NT2/D1 (cell line): ENCODE measurements around the gene FAM83E.
"Not testable (repeated sequence)": the region's sequence is repeated elsewhere in the genome, so short reads cannot be mapped to it uniquely, and the experiment has no call there.

Experiments
- DNase-seq: peaks from one replicate; pipeline ENCODE4 v3.0.0-alpha.2; 2011; ENCODE audit warnings: low read depth, low spot score
- H3K27me3 ChIP-seq: 2 replicates; pipeline ENCODE4 v1.6.0; 2011; ENCODE audit warnings: mild to moderate bottlenecking; ENCODE audit not compliant: insufficient read length, insufficient read depth
- H3K36me3 ChIP-seq: 2 replicates; pipeline ENCODE4 v1.6.1; 2011; ENCODE audit warnings: mild to moderate bottlenecking, low read length, mixed read lengths; ENCODE audit not compliant: insufficient read depth, insufficient read length
- H3K4me1 ChIP-seq: 2 replicates; pipeline ENCODE4 v1.5.1; 2011; ENCODE audit not compliant: insufficient read depth, insufficient read length
- H3K4me3 ChIP-seq: 2 replicates; pipeline ENCODE4 v1.5.1; 2011; ENCODE audit warnings: low read depth; ENCODE audit not compliant: insufficient read length
- H3K9ac ChIP-seq: 2 replicates; pipeline ENCODE4 v1.6.0; 2011; ENCODE audit warnings: low read depth; ENCODE audit not compliant: insufficient read length
- H3K9me3 ChIP-seq: 2 replicates; pipeline ENCODE4 v1.5.1; 2011; ENCODE audit warnings: mild to moderate bottlenecking, low read length; ENCODE audit not compliant: insufficient read depth
- SUZ12 ChIP-seq: IDR thresholded peaks from 2 replicates; pipeline ENCODE4 v1.6.1; 2011; ENCODE audit not compliant: insufficient read length, insufficient read depth; ENCODE audit errors: extremely low read depth
- YY1 ChIP-seq: IDR thresholded peaks from 2 replicates; pipeline ENCODE4 v1.6.1; 2011; ENCODE audit not compliant: insufficient read length, insufficient read depth
- ZNF274 ChIP-seq: IDR thresholded peaks from 2 replicates; pipeline ENCODE4 v1.6.1; 2011; ENCODE audit warnings: mild to moderate bottlenecking, low read depth, low read length

The FAM83E gene

GRCh38 chr19:48634036-48634342 lies 19.1 kb upstream of the FAM83E start:
- peak overlapping the region; percentile 66 for H3K9ac ChIP-seq
- H3K4me1 ChIP-seq, result peaks cover 12% of the 10 kb centered on the region
- no peaks in the 10 kb centered on the region for H3K9me3 ChIP-seq
- DNase-seq, result no peak
- no peaks in the 10 kb centered on the region for H3K36me3 ChIP-seq
- peaks cover 15% of the 10 kb centered on the region for H3K27me3 ChIP-seq
- no peak for TF ChIP-seq SUZ12
- TF ChIP-seq YY1, result no peak
- TF ChIP-seq ZNF274, result no peak
- H3K4me3 ChIP-seq, result peak overlapping the region; percentile 25

DNA sequence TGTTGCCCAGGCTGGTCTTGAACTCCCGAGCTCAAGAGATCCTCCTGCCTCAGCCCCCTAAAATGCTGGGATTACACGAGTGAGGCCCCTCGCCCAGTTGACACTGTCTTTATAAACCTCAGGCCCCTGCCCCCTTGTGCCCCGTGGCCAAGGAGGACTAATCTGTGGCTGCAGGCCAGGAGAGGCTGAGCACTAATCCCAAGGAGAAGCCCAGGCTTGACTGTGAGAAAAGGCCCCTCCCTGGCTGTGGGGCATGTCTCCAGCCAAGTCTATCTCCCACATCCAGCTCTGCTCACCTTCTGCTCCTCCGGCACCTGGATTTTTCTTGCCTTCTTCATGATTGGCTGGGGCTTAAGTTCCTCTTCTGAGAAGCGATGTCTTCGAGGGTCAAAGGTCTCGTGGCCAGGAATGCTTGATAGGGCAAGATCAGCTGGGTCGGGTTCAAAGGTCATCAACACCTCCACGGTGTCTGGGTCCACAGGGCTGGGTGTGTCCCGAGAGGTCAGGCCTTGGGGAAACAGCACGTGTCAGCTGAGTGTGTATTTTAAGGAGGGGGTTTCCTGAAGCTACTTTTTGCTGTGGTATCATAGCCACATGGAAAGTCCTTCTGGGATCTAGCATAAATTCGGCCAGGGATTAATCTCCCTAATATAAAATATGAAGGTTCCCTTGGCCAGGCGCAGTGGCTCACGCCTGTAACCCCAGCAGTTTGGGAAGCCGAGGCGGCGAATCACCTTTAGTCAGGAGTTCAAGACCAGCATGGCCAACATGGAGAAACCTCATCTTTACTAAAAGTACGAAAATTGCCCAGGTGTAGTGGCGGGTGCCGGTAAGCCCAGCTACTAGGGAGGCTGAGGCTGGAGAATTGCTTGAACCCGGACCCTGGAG lies 18.5 kb upstream of the FAM83E start:
- no peaks in the 10 kb centered on the region for H3K9me3 ChIP-seq
- H3K4me1 ChIP-seq, result peaks cover 12% of the 10 kb centered on the region
- H3K36me3 ChIP-seq, result no peaks in the 10 kb centered on the region
- no peak for DNase-seq
- peak overlapping the region; percentile 66 for H3K9ac ChIP-seq
- no peak overlapping the region for H3K4me3 ChIP-seq
- H3K27me3 ChIP-seq, result peaks cover 15% of the 10 kb centered on the region
- no peak for TF ChIP-seq YY1
- no peak for TF ChIP-seq ZNF274
- TF ChIP-seq SUZ12, result no peak

DNA sequence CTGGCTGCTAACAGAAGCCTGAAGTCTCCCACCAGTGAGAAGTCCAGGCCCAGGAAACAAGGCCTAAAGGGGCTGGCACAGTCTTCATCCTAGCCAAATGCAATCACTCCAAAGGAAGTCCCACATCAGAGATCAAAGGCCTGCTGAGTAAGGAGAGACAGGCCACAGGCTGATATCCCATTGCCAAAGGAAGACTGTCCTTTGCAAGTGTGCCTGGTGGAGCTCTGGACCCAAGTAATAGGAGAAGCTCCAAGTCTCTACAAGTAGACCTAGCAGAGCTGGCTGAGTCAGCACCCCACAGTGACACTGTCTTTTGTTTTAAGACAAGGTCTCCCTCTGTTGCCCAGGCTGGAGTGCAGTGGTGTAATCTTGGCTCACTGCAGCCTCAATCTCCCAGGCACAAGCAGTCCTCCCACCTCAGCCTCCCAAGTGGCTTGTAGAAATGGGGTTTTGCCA lies 17.8 kb upstream of the FAM83E start:
- no peak for DNase-seq
- peaks cover 12% of the 10 kb centered on the region for H3K4me1 ChIP-seq
- no peak overlapping the region for H3K9ac ChIP-seq
- peaks cover 4% of the 10 kb centered on the region for H3K36me3 ChIP-seq
- no peaks in the 10 kb centered on the region for H3K9me3 ChIP-seq
- H3K27me3 ChIP-seq, result peaks cover 15% of the 10 kb centered on the region
- H3K4me3 ChIP-seq, result no peak overlapping the region
- TF ChIP-seq SUZ12 (no peak), ZNF274 (no peak), YY1 (no peak)

DNA sequence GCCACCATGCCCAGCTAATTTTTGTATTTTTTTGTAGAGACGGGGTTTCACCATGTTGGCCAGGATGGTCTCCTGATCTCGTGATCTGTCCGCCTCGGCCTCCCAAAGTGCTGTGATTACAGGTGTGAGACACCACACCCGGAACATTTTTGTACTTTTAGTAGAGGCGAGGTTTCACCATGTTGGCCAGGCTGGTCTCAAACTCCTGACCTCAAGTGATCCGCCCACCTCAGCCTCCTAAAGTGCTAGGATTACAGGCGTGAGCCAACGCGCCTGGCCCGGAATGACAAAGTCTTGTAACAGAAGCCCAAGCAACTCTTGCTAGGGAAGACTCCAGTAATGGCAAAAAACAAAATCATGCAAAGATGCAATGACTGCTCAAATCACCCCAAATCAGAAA lies 17.4 kb upstream of the FAM83E start:
- not testable (repeated sequence) for DNase-seq, H3K36me3 ChIP-seq, H3K4me3 ChIP-seq, H3K9ac ChIP-seq, H3K9me3 ChIP-seq
- H3K4me1 ChIP-seq, result peaks cover 12% of the 10 kb centered on the region
- H3K27me3 ChIP-seq, result peaks cover 15% of the 10 kb centered on the region

- H3K4me1 ChIP-seq, result peaks cover 12% of the 10 kb centered on the region
- H3K9me3 ChIP-seq, result no peaks in the 10 kb centered on the region
- no peak for DNase-seq
- peak overlapping the region; percentile 81 for H3K9ac ChIP-seq
- peaks cover 8% of the 10 kb centered on the region for H3K27me3 ChIP-seq
- H3K4me3 ChIP-seq, result no peak overlapping the region
- TF ChIP-seq ZNF274 (no peak), YY1 (no peak)
- H3K36me3 ChIP-seq, result peaks cover 12% of the 10 kb centered on the region
These were observed 16.3 kb upstream of the FAM83E start for GRCh38 chr19:48631225-48631624.

GRCh38 chr19:48630296-48631063 lies 15.6 kb upstream of the FAM83E start:
- no peak for TF ChIP-seq SUZ12
- no peak for TF ChIP-seq ZNF274
- TF ChIP-seq YY1, result no peak
- Histone ChIP-seq H3K4me3 (peak overlapping the region; percentile 18), H3K36me3 (peaks cover 12% of the 10 kb centered on the region), H3K9ac (peak overlapping the region; percentile 81), H3K27me3 (peaks cover under 1% of the 10 kb centered on the region), H3K9me3 (no peaks in the 10 kb centered on the region), H3K4me1 (peaks cover 12% of the 10 kb centered on the region)
- DNase-seq, result no peak

- DNase-seq, result peak; percentile 74
These were observed 14.9 kb upstream of the FAM83E start for GRCh38 chr19:48629599-48630295.

More at GRCh38 chr19:48629599-48630295, 14.9 kb upstream of the FAM83E start:
- Histone ChIP-seq H3K4me1 (peaks cover 12% of the 10 kb centered on the region), H3K4me3 (no peak overlapping the region), H3K36me3 (peaks cover 12% of the 10 kb centered on the region), H3K9me3 (no peaks in the 10 kb centered on the region), H3K9ac (peak overlapping the region; percentile 81), H3K27me3 (no peaks in the 10 kb centered on the region)
- TF ChIP-seq ZNF274 (no peak), YY1 (no peak), SUZ12 (no peak)
